H1 (cell line): ENCODE data around the gene TRIM32. TPM values are rescaled to one million over a fixed set of nuclear protein-coding genes. Genes with fewer than 3 reads are reported as not detected.

Experiments used
- BCL11A ChIP-seq, 2 experiments: IDR thresholded peaks; one replicate each; pipeline ENCODE4 v1.6.1; 2011; ENCODE audit warnings: low read depth in 2 of 2, low read length in 2 of 2, mild to moderate bottlenecking in 2 of 2
- BRCA1 ChIP-seq: IDR thresholded peaks from 2 replicates; pipeline ENCODE4 v1.6.1; 2012; ENCODE audit warnings: low read depth, low read length, improper control_type of control experiment
- CBX5 ChIP-seq: fragments of 300-800, 300-1000 bp; sonication (generic); IDR thresholded peaks from 2 replicates; pipeline ENCODE4 v1.7.1; 2016; ENCODE audit warnings: antibody characterized with exemption, low read length, low read depth
- GABPA ChIP-seq: IDR thresholded peaks from 2 replicates; pipeline ENCODE4 v1.6.1; 2011; ENCODE audit warnings: mild to moderate bottlenecking, low read length, moderate library complexity, borderline replicate concordance; ENCODE audit not compliant: insufficient read depth
- HDAC6 ChIP-seq: IDR thresholded peaks from one replicate; pipeline ENCODE4 v1.7.1; 2012; ENCODE audit warnings: low read depth, mild to moderate bottlenecking, inconsistent platforms, low read length, moderate library complexity
- KDM4A ChIP-seq: IDR thresholded peaks from one replicate; pipeline ENCODE4 v1.7.1; 2012; ENCODE audit warnings: low read depth, mild to moderate bottlenecking, moderate library complexity, low read length, inconsistent platforms; ENCODE audit not compliant: severe bottlenecking
- POU5F1 ChIP-seq: IDR thresholded peaks from 2 replicates; pipeline ENCODE4 v1.6.1; 2011; ENCODE audit warnings: low read depth, mild to moderate bottlenecking, low read length, moderate library complexity
- RNF2 ChIP-seq: fragments of 200-900, 300-1000 bp; sonication (generic); IDR thresholded peaks from 2 replicates; pipeline ENCODE4 v1.7.1; 2016; ENCODE audit warnings: borderline replicate concordance, low read depth, mild to moderate bottlenecking, antibody characterized with exemption, low read length; ENCODE audit not compliant: poor library complexity, severe bottlenecking; ENCODE audit errors: missing control alignments
- SIX5 ChIP-seq: IDR thresholded peaks from 2 replicates; pipeline ENCODE4 v1.6.1; 2011; ENCODE audit warnings: mild to moderate bottlenecking, low read depth, low read length
- polyA plus RNA-seq, 7 experiments: library from polyadenylated mRNA; depleted of rRNA in 3 of 7; stranded (reverse) in 5 of 7; unstranded in 2 of 7; fragments of >200 nt in 5 of 7; fragments of 200-250 nt in 2 of 7; gene quantifications; 1 replicate in 5 of 7; 2 replicates in 1 of 7; 4 replicates in 1 of 7; pipeline versions ENCODE4 v1.2.1 to v1.2.3, GENCODE V29; 2011 to 2013; ENCODE audit warnings: missing spikeins in 2 of 7, mixed read lengths in 2 of 7
- total RNA-seq: library from RNA; stranded (reverse); fragmentation: NEBNext Ultra II Directional; extraction: Animal tissue kit (Norgen Biotek cat#: 25700); gene quantifications from 2 replicates; pipeline ENCODE4 v1.2.1, GENCODE V29; 2021

The TRIM32 gene
- total and polyA plus RNA-seq, 2 of the 8 experiments (the other 6 are each of a cell fraction or from before 2014, with no cell fraction given), result 10.5 to 17.3 TPM

GRCh38 chr9:116700882-116701865, 14.1 kb downstream of the TRIM32 start (continued):
- no peak for TF ChIP-seq POU5F1
- no peak for TF ChIP-seq GABPA
- no peak for TF ChIP-seq SIX5
- no peak for TF ChIP-seq BRCA1
- no peak for TF ChIP-seq BCL11A (IDR thresholded peaks at IDR 0.05; ENCODE audit: low read depth in 2 of 2, low read length in 2 of 2)
- no peak for TF ChIP-seq KDM4A
- no peak for TF ChIP-seq HDAC6
- TF ChIP-seq RNF2, result no peak
- TF ChIP-seq CBX5, result no peak
